DOHH2 (cell line): ENCODE results near the gene GPR89B.
A peak's percentile ranks its signal among the peaks of the same experiment; 100 is the strongest.
"Not testable (repeated sequence)": the region's sequence is repeated elsewhere in the genome, so short reads cannot be mapped to it uniquely, and the experiment has no call there.

Source experiments
- H3F3A ChIP-seq: fragments of 200-600 bp; sonication (generic), shearing (Covaris generic); 2 replicates; pipeline ENCODE4 v1.6.0; 2016; ENCODE audit warnings: antibody characterized with exemption, mild to moderate bottlenecking; ENCODE audit not compliant: control insufficient read depth, insufficient read depth
- H3K27ac ChIP-seq: fragments of 200-600 bp; sonication (generic); 2 replicates; pipeline ENCODE4 v1.5.1; 2014; ENCODE audit warnings: low read depth, mild to moderate bottlenecking, low read length, moderate library complexity
- H3K27me3 ChIP-seq: fragments of 200-600 bp; sonication (generic); 2 replicates; pipeline ENCODE4 v1.6.1; 2014; ENCODE audit warnings: mild to moderate bottlenecking, low read length, mixed read lengths; ENCODE audit not compliant: control insufficient read depth
- H3K36me3 ChIP-seq: fragments of 200-600 bp; sonication (generic); 2 replicates; pipeline ENCODE4 v1.6.1; 2014; ENCODE audit warnings: mild to moderate bottlenecking, low read length, moderate library complexity, mixed read lengths; ENCODE audit not compliant: control insufficient read depth
- H3K4me1 ChIP-seq: fragments of 200-600 bp; sonication (generic); 2 replicates; pipeline ENCODE4 v1.6.1; 2014; ENCODE audit warnings: mild to moderate bottlenecking, low read length, mixed read lengths; ENCODE audit not compliant: control insufficient read depth
- H3K4me2 ChIP-seq: fragments of 200-600 bp; sonication (generic); 2 replicates; pipeline ENCODE4 v1.6.0; 2014; ENCODE audit warnings: mild to moderate bottlenecking, low read length, moderate library complexity
- H3K4me3 ChIP-seq: fragments of 200-600 bp; sonication (generic); 2 replicates; pipeline ENCODE4 v1.5.1; 2014; ENCODE audit warnings: mild to moderate bottlenecking, low read length, mixed read lengths
- H3K79me2 ChIP-seq: fragments of 200-600 bp; sonication (generic); 2 replicates; pipeline ENCODE4 v1.6.1; 2014; ENCODE audit warnings: mild to moderate bottlenecking, low read length, mixed read lengths; ENCODE audit not compliant: control insufficient read depth
- H3K9me2 ChIP-seq: fragments of 200-600 bp; sonication (generic); replicated peaks from 2 replicates; pipeline ENCODE4 v1.6.1; 2014; ENCODE audit warnings: mild to moderate bottlenecking, low read length, mixed read lengths; ENCODE audit not compliant: control insufficient read depth
- H3K9me3 ChIP-seq: fragments of 200-600 bp; sonication (generic); 2 replicates; pipeline ENCODE4 v1.6.1; 2014; ENCODE audit warnings: antibody characterized with exemption, low read length, mixed read lengths; ENCODE audit not compliant: control insufficient read depth, insufficient read depth
- H4K20me1 ChIP-seq: fragments of 200-600 bp; sonication (generic); 2 replicates; pipeline ENCODE4 v1.6.0; 2014; ENCODE audit warnings: low read depth, mild to moderate bottlenecking, antibody characterized with exemption, low read length, moderate library complexity; ENCODE audit not compliant: control insufficient read depth, insufficient read depth
- EZH2phosphoT487 ChIP-seq: fragments of 200-600 bp; sonication (generic); IDR thresholded peaks from 2 replicates; pipeline ENCODE4 v1.6.1; 2017; ENCODE audit warnings: borderline replicate concordance, mild to moderate bottlenecking, antibody characterized with exemption, low read length, moderate library complexity, mixed read lengths
- TF ChIP-seq, protein P1 (sequence below): fragments of 200-600 bp; sonication (generic); IDR thresholded peaks from one replicate; pipeline ENCODE4 v1.5.1; 2014; ENCODE audit warnings: antibody characterized with exemption, mild to moderate bottlenecking, low read depth, low read length; ENCODE audit not compliant: poor library complexity, severe bottlenecking

GPR89B gene

DNA sequence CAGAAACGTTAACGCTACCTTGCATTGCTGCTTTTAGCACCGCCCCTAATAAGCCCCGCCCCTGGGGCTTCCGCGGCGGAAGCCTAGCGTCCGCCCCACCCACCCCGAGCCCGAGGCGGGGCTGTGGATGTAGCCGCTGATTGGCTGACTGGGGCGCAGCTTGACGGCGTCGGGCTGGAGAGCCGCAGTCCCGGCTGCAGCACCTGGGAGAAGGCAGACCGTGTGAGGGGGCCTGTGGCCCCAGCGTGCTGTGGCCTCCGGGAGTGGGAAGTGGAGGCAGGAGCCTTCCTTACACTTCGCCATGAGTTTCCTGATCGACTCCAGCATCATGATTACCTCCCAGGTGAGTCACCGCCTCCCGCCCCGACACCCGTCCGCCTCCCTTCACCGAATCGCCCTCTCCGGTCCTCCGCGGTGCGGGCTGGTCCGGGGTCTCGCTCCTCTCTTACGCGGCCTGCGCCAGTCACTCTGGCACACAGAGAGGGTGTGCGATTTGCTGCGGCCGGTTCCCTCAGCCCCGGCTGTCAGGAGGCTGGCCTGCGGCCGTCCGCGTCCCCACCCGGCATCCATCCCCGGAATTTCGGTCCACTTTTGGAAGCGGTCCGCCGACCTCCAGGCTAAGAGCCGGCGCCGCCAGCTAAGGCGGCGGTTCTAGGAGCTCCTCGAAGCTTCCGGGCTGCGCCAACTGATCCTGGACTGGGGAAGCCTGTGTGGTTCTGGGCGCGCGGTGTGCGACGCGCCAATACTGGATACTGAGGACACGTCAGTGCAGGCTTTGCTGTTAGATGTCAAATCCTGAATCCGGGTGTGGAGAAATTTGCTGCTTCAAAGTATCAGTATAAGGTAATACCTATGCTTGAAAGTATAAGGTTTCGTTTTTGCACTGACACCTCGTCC is at the start of gene GPR89B:
TSS of gene GPR89B (plus strand) at position 185 of the 897 bp plus-strand sequence. CDS start at position 302, 117 bp downstream.
- not testable (repeated sequence) for H3K36me3 ChIP-seq, H4K20me1 ChIP-seq, H3K27ac ChIP-seq, H3F3A ChIP-seq, H3K4me1 ChIP-seq, H3K9me2 ChIP-seq, H3K9me3 ChIP-seq, H3K27me3 ChIP-seq
- Histone ChIP-seq H3K4me2 (peak within 1 kb of the TSS; percentile 65), H3K79me2 (peaks cover 23% of the 10 kb centered on the region), H3K4me3 (peak within 1 kb of the TSS; percentile 82)

DNA sequence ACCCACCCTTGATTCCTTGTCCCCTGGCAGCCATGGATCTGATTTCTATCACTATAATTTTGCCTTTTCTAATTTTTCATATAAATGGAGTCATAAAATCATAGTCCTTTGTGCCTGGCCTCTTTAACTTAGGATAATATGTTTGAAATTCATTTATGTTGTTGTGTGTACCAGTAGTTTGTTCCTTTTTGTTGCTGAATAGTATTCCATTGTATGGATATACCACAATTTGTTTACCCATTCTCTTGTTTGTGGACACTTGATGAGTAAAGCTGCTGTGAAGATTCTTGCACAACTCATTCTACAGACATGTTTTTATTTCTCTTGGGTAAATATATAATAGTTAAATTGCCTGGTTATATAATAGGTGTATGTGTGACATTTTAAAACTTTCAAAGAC is 48.3 kb upstream of the GPR89B start:
- Histone ChIP-seq H3K9me3 (peaks cover 4% of the 10 kb centered on the region), H3K79me2 (no peaks in the 10 kb centered on the region), H3K36me3 (no peaks in the 10 kb centered on the region), H3K27ac (no peak overlapping the region), H3K4me3 (no peak overlapping the region), H4K20me1 (no peaks in the 10 kb centered on the region), H3F3A (no peaks in the 10 kb centered on the region), H3K4me1 (no peaks in the 10 kb centered on the region), H3K27me3 (peaks cover 6% of the 10 kb centered on the region), H3K9me2 (no peaks in the 10 kb centered on the region), H3K4me2 (no peak overlapping the region)
- TF ChIP-seq EZH2phosphoT487 = no peak
- TF ChIP-seq, protein P1, sequence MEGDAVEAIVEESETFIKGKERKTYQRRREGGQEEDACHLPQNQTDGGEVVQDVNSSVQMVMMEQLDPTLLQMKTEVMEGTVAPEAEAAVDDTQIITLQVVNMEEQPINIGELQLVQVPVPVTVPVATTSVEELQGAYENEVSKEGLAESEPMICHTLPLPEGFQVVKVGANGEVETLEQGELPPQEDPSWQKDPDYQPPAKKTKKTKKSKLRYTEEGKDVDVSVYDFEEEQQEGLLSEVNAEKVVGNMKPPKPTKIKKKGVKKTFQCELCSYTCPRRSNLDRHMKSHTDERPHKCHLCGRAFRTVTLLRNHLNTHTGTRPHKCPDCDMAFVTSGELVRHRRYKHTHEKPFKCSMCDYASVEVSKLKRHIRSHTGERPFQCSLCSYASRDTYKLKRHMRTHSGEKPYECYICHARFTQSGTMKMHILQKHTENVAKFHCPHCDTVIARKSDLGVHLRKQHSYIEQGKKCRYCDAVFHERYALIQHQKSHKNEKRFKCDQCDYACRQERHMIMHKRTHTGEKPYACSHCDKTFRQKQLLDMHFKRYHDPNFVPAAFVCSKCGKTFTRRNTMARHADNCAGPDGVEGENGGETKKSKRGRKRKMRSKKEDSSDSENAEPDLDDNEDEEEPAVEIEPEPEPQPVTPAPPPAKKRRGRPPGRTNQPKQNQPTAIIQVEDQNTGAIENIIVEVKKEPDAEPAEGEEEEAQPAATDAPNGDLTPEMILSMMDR = no peak

DNA sequence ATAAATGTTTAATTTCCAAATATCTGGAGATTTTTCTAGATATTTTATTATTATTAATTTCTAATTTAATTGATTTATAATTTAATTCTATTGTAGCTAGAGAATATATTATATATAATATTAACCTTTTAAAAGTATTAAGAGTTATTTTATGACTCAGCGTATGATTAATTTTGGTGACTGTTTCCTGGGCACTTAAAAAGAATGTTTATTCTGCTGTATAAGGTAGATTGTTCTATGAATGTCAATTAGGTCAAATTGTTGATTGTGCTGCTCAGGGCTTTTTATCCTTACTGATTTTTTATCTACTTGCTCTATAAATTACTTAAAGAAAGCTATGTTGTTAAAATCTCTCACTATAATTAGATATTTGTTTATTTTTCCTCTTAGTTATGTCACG is 45.7 kb upstream of the GPR89B start:
- Histone ChIP-seq H4K20me1 (no peaks in the 10 kb centered on the region), H3F3A (no peaks in the 10 kb centered on the region), H3K4me3 (no peak overlapping the region), H3K79me2 (no peaks in the 10 kb centered on the region), H3K4me2 (no peak overlapping the region), H3K9me2 (no peaks in the 10 kb centered on the region), H3K36me3 (no peaks in the 10 kb centered on the region), H3K4me1 (no peaks in the 10 kb centered on the region), H3K27me3 (peaks cover 6% of the 10 kb centered on the region), H3K9me3 (peaks cover 4% of the 10 kb centered on the region), H3K27ac (no peak overlapping the region)
- TF ChIP-seq, protein P1 = no peak
- TF ChIP-seq EZH2phosphoT487 = no peak

- no peak overlapping the region for H3K27ac ChIP-seq
- H3K4me3 ChIP-seq = no peak overlapping the region
- no peak overlapping the region for H3K4me2 ChIP-seq
- no peaks in the 10 kb centered on the region for H3F3A ChIP-seq
- no peaks in the 10 kb centered on the region for H3K9me2 ChIP-seq
- no peaks in the 10 kb centered on the region for H3K9me3 ChIP-seq
- TF ChIP-seq EZH2phosphoT487 = no peak
- TF ChIP-seq, protein P1 = peak; percentile 68
- H3K79me2 ChIP-seq = no peaks in the 10 kb centered on the region
- H4K20me1 ChIP-seq = no peaks in the 10 kb centered on the region
- H3K4me1 ChIP-seq = no peaks in the 10 kb centered on the region
- H3K36me3 ChIP-seq = no peaks in the 10 kb centered on the region
- no peaks in the 10 kb centered on the region for H3K27me3 ChIP-seq
These were observed 37.9 kb upstream of the GPR89B start for GRCh38 chr1:147890177-147890790.
